SK-N-SH treated with all-trans-retinoic acid at 6 μM for 48 hours (cell line): ENCODE measurements around the gene CYP26A1.

Experiments used
- ARNTL ChIP-seq: fragments of 450-650 bp; formaldehyde crosslinking; IDR thresholded peaks from 2 replicates; pipeline ENCODE4 v1.5.0; 2020; ENCODE audit warnings: low read depth, mild to moderate bottlenecking, moderate library complexity, borderline replicate concordance
- ISL1 ChIP-seq: fragments of 250-450 bp; sonication (Bioruptor Pico); IDR thresholded peaks from 2 replicates; pipeline ENCODE4 v2.1.2; 2022; ENCODE audit warnings: mild to moderate bottlenecking, moderate library complexity
- SNAI2 ChIP-seq: fragments of 250-450 bp; sonication (Bioruptor Pico); IDR thresholded peaks from 2 replicates; pipeline ENCODE4 v1.5.0; 2020; ENCODE audit warnings: mild to moderate bottlenecking, moderate library complexity

GRCh38 chr10:93027508-93027907, 46.2 kb upstream of the CYP26A1 start:
- TF ChIP-seq SNAI2 (no peak), ARNTL (CRISPR knock-in tag) (no peak), ISL1 (CRISPR knock-in tag) (no peak)
